Left forelimb (tissue), 1 donor: ENCODE results near the gene HYLS1.

Source experiments
- DNase-seq: peaks from one replicate; pipeline ENCODE4 v3.0.0-alpha.2; 2018; ENCODE audit warnings: low spot score

The HYLS1 gene

DNA sequence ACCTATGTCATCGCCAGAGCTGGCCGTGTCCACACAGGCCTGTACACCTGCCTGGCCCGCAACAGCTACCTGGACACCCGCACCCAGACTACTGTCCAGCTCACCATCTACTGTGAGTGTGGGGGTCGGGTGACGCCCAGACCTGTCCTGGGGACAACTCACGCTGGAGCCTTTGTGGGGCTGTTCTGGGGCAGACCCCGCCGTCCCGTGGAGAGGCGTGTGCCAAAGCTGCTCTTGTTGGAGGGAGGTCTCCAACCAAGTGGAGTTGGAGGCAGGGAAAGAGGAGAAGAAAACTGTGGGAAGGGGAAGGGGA is 62.7 kb downstream of the HYLS1 start:
- no peak for DNase-seq
